ENCODE measurements around the gene MSI2.

DNA sequence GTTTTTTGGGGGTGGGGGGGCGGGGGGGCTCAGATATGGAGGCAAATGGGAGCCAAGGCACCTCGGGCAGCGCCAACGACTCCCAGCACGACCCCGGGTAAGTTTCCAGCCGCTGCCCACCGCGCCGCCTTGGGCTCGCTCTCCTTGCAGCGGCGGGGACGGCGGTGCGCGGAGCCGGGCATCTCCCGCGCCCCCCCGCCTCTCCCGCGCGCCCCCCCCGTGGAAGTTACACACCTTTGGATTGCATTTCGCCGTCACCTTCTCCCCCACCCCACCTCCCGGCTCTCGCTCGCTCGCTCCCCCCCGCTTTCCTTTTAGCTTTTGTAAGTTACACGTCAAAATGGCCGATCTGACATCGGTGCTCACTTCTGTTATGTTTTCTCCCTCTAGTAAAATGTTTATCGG is 387 bp downstream of the MSI2 start:
- TF ChIP-seq, protein P1, sequence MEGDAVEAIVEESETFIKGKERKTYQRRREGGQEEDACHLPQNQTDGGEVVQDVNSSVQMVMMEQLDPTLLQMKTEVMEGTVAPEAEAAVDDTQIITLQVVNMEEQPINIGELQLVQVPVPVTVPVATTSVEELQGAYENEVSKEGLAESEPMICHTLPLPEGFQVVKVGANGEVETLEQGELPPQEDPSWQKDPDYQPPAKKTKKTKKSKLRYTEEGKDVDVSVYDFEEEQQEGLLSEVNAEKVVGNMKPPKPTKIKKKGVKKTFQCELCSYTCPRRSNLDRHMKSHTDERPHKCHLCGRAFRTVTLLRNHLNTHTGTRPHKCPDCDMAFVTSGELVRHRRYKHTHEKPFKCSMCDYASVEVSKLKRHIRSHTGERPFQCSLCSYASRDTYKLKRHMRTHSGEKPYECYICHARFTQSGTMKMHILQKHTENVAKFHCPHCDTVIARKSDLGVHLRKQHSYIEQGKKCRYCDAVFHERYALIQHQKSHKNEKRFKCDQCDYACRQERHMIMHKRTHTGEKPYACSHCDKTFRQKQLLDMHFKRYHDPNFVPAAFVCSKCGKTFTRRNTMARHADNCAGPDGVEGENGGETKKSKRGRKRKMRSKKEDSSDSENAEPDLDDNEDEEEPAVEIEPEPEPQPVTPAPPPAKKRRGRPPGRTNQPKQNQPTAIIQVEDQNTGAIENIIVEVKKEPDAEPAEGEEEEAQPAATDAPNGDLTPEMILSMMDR (IDR thresholded peaks at IDR 0.05; ENCODE audit: low read length) = no peak
- TF ChIP-seq EZH2 (IDR thresholded peaks at IDR 0.05; ENCODE audit: borderline replicate concordance, low read length) = no peak
